Left forelimb (tissue), 1 donor: ENCODE measurements around the gene CNDP2.

Experiments
- DNase-seq: peaks from one replicate; pipeline ENCODE4 v3.0.0-alpha.2; 2018; ENCODE audit warnings: low spot score

Gene CNDP2

GRCh38 chr18:74518456-74519295 lies 22.5 kb downstream of the CNDP2 start:
- DNase-seq, result peak; percentile 51

GRCh38 chr18:74519320-74520095 lies 23.3 kb downstream of the CNDP2 start:
- peak; percentile 53 for DNase-seq

GRCh38 chr18:74520096-74520833 lies 24.1 kb downstream of the CNDP2 start:
- DNase-seq, result peak; percentile 36

- peak; percentile 28 for DNase-seq
Observed at GRCh38 chr18:74521068-74521725, 25.0 kb downstream of the CNDP2 start.

GRCh38 chr18:74522635-74523548 lies 26.7 kb downstream of the CNDP2 start:
- peak; percentile 36 for DNase-seq

GRCh38 chr18:74524097-74524496 lies 27.9 kb downstream of the CNDP2 start:
- peak; percentile 57 for DNase-seq

GRCh38 chr18:74524915-74525314 lies 28.8 kb downstream of the CNDP2 start:
- peak; percentile 30 for DNase-seq

- DNase-seq, result peak; percentile 64
Observed at GRCh38 chr18:74525741-74526140, 29.6 kb downstream of the CNDP2 start.

GRCh38 chr18:74526488-74526887 lies 30.3 kb downstream of the CNDP2 start:
- no peak for DNase-seq

- DNase-seq, result no peak
Observed at GRCh38 chr18:74528478-74528877, 32.3 kb downstream of the CNDP2 start.

- no peak for DNase-seq
Observed at GRCh38 chr18:74528913-74529312, 32.8 kb downstream of the CNDP2 start.

GRCh38 chr18:74529378-74529777 lies 33.2 kb downstream of the CNDP2 start:
- DNase-seq, result peak; percentile 44

- DNase-seq, result peak; percentile 63
Observed at GRCh38 chr18:74529811-74530583, 33.8 kb downstream of the CNDP2 start.

GRCh38 chr18:74530584-74530862 lies 34.4 kb downstream of the CNDP2 start:
- DNase-seq, result no peak

- DNase-seq, result peak; percentile 15
Observed at GRCh38 chr18:74531043-74531442, 34.9 kb downstream of the CNDP2 start.

- peak; percentile 25 for DNase-seq
Observed at GRCh38 chr18:74532511-74533025, 36.4 kb downstream of the CNDP2 start.

- DNase-seq, result peak; percentile 9
Observed at GRCh38 chr18:74533666-74534065, 37.5 kb downstream of the CNDP2 start.

GRCh38 chr18:74534150-74534969 lies 38.2 kb downstream of the CNDP2 start, which contains the start of gene CNDP1:
TSS of gene CNDP1 (plus strand) at chr18:74534500. CDS start at chr18:74534668, 168 bp downstream.
- peak; percentile 28 for DNase-seq
